H1 (cell line): ENCODE data around the gene TP53I3. TPM values are rescaled to one million over a fixed set of nuclear protein-coding genes. Genes with fewer than 3 reads are reported as not detected.

Source experiments
- BRCA1 ChIP-seq: IDR thresholded peaks from 2 replicates; pipeline ENCODE4 v1.6.1; 2012; ENCODE audit warnings: low read depth, low read length, improper control_type of control experiment
- CEBPB ChIP-seq: IDR thresholded peaks from 2 replicates; pipeline ENCODE4 v1.6.1; 2012; ENCODE audit warnings: low read depth, low read length
- EGR1 ChIP-seq: IDR thresholded peaks from 2 replicates; pipeline ENCODE4 v1.6.1; 2011; ENCODE audit warnings: low read depth, low read length, borderline replicate concordance
- FOSL1 ChIP-seq: IDR thresholded peaks from 2 replicates; pipeline ENCODE4 v1.6.1; 2011; ENCODE audit warnings: mild to moderate bottlenecking, low read depth, low read length, moderate library complexity; ENCODE audit not compliant: insufficient read depth
- JUND ChIP-seq: IDR thresholded peaks from 2 replicates; pipeline ENCODE4 v1.6.1; 2011; ENCODE audit warnings: mild to moderate bottlenecking, improper control_type of control experiment, low read length
- MAFK ChIP-seq: IDR thresholded peaks from 2 replicates; pipeline ENCODE4 v1.6.1; 2012; ENCODE audit warnings: low read depth, mild to moderate bottlenecking, improper control_type of control experiment, low read length
- polyA plus RNA-seq, 7 experiments: library from polyadenylated mRNA; depleted of rRNA in 3 of 7; stranded (reverse) in 5 of 7; unstranded in 2 of 7; fragments of >200 nt in 5 of 7; fragments of 200-250 nt in 2 of 7; gene quantifications; 1 replicate in 5 of 7; 2 replicates in 1 of 7; 4 replicates in 1 of 7; pipeline versions ENCODE4 v1.2.1 to v1.2.3, GENCODE V29; 2011 to 2013; ENCODE audit warnings: missing spikeins in 2 of 7, mixed read lengths in 2 of 7
- total RNA-seq: library from RNA; stranded (reverse); fragmentation: NEBNext Ultra II Directional; extraction: Animal tissue kit (Norgen Biotek cat#: 25700); gene quantifications from 2 replicates; pipeline ENCODE4 v1.2.1, GENCODE V29; 2021

Gene TP53I3
- total and polyA plus RNA-seq, 2 of the 8 experiments (the other 6 are each of a cell fraction or from before 2014, with no cell fraction given), result 29.4 to 34.5 TPM

DNA sequence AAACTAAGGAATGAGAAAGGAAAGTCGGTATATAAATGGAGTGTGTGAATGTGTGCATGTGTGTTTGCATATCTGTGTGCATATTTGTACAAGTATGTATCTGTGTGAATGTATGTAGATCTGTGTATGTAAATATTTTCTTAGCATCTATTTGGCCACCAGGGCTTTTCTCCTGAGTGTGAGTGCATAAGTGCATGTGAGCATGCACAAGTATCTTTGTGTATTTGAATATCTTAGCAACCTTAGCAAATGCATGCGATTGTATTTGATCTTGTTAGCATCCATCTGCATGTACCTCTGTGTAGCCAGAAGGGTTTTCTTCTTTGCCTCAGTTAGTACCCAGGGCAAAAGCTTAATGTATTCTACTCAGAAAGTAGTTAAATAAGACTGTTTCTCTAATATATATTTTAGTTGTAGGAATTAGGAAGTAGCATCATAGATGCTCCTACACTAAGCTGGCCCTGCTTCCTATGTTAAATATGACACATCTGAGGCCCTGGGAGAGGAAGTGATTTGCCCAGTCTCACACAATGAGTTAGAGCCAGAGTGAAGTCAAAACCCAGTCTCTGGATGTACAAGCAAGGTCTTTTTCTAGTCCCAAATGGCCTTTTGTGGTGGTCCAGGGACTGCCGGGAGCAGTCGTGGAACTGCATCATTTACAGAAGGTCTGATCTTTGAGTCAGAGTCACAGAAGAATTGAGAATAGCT, 25.9 kb downstream of the TP53I3 start (continued):
- no peak for TF ChIP-seq BRCA1
- no peak for TF ChIP-seq CEBPB
- TF ChIP-seq EGR1, result no peak
- TF ChIP-seq FOSL1, result no peak
- no peak for TF ChIP-seq MAFK
- no peak for TF ChIP-seq JUND
